ENCODE measurements around the gene CACNA1S.

DNA sequence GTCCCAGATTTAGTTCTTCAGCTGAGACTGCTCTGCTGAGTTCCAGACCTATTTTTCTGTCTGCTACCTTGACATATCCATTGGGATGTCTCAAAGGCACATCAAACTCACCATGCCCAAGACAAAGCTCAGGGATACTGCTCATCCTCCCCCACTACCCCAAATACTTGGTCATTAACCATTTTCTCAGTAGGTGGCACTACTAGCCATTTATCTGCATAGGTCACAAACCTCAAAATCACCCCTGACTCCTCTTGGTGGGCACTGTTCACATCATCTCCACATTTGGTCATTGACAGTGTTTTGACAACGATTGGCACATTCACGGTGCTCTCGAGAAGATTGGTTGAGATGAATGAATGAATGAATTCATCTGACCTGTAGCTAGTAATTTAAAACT lies 32.1 kb downstream of the CACNA1S start:
- TF ChIP-seq, protein P1, sequence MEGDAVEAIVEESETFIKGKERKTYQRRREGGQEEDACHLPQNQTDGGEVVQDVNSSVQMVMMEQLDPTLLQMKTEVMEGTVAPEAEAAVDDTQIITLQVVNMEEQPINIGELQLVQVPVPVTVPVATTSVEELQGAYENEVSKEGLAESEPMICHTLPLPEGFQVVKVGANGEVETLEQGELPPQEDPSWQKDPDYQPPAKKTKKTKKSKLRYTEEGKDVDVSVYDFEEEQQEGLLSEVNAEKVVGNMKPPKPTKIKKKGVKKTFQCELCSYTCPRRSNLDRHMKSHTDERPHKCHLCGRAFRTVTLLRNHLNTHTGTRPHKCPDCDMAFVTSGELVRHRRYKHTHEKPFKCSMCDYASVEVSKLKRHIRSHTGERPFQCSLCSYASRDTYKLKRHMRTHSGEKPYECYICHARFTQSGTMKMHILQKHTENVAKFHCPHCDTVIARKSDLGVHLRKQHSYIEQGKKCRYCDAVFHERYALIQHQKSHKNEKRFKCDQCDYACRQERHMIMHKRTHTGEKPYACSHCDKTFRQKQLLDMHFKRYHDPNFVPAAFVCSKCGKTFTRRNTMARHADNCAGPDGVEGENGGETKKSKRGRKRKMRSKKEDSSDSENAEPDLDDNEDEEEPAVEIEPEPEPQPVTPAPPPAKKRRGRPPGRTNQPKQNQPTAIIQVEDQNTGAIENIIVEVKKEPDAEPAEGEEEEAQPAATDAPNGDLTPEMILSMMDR (IDR thresholded peaks at IDR 0.05; ENCODE audit: low read length): peak; percentile 13
- TF ChIP-seq EZH2phosphoT487 (IDR thresholded peaks at IDR 0.05; ENCODE audit: low read length): no peak

All from MM.1S (cell line).